ENCODE data around the gene MTRF1.
"Not testable (repeated sequence)": the region's sequence is repeated elsewhere in the genome, so short reads cannot be mapped to it uniquely, and the experiment has no call there.

The MTRF1 gene

GRCh38 chr13:41177616-41178015 lies 85.8 kb downstream of the MTRF1 start:
- DNase-seq (ENCODE audit: low spot score): no peak

GRCh38 chr13:41175576-41175975 lies 87.8 kb downstream of the MTRF1 start:
- not testable (repeated sequence) for DNase-seq (ENCODE audit: low spot score)

Data from CD4-positive, alpha-beta T cell treated with Interleukin-15 for 4 hours (primary cell).